GM10248 (cell line): ENCODE results near the gene RALGPS2.

Experiments used
- CTCF ChIA-PET: fragments of 300-600 bp; sonication (Branson Sonifier 250); formaldehyde crosslinking; extraction: SDS; loops from one replicate; lab custom pipeline; 2021; ENCODE audit warnings: antibody characterized with exemption; lab: Yijun Ruan, JAX
- POLR2A ChIA-PET: fragments of 350-650 bp; sonication (Branson Sonifier 250); formaldehyde crosslinking; extraction: SDS; loops from one replicate; lab custom pipeline; 2020; ENCODE audit warnings: antibody characterized with exemption; lab: Yijun Ruan, JAX
- DNase-seq: peaks from one replicate; pipeline ENCODE4 v3.0.0; 2012; ENCODE audit errors: extremely low spot score
- TF ChIP-seq, protein P1 (sequence below): IDR thresholded peaks from 2 replicates; pipeline ENCODE4 v1.5.1; 2012; ENCODE audit warnings: mild to moderate bottlenecking, low read depth; ENCODE audit errors: extremely low read depth, missing control alignments, control extremely low read depth

RALGPS2 gene

DNA sequence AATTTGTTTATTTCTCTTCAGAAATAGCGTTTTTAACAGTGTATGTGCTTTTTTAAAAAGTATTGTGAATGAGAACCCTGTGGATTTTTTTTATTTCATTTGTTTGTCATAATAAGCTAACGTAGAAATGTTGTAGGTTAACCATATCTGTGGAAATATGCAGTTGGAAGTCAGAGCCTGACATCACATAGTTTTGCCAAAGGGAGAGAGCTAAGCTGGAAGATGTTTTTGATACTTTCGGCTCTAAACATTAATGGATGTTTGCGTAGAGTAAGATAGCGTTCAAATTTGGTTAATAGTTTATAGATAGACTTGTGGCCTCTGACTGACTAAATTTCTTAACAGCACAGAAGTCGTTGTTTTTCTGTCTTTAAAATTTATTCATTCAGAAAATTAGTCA is 193.3 kb downstream of the RALGPS2 start:
- CTCF ChIA-PET, result no interaction called here
- POLR2A ChIA-PET, result no interaction called here
- DNase-seq, result no peak
- TF ChIP-seq, protein P1, sequence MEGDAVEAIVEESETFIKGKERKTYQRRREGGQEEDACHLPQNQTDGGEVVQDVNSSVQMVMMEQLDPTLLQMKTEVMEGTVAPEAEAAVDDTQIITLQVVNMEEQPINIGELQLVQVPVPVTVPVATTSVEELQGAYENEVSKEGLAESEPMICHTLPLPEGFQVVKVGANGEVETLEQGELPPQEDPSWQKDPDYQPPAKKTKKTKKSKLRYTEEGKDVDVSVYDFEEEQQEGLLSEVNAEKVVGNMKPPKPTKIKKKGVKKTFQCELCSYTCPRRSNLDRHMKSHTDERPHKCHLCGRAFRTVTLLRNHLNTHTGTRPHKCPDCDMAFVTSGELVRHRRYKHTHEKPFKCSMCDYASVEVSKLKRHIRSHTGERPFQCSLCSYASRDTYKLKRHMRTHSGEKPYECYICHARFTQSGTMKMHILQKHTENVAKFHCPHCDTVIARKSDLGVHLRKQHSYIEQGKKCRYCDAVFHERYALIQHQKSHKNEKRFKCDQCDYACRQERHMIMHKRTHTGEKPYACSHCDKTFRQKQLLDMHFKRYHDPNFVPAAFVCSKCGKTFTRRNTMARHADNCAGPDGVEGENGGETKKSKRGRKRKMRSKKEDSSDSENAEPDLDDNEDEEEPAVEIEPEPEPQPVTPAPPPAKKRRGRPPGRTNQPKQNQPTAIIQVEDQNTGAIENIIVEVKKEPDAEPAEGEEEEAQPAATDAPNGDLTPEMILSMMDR, result no peak

DNA sequence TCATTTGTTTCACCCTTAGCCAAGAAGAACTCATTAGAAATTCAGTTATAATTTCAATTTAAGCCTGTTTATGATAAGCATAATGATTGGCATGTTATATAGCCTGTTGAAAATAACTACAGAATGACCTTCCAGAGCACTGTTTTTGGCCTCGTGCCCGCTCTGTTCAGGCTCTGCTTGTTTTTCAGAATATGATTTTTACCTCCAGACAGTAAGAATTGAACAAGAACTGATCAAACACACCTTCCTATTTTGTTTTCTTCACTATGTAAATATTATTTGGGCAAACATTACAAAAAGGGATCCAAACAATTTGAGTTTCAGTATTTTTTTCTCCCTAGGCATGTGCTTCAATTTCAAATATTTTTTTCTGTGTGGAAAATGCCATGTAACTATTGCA is 193.9 kb downstream of the RALGPS2 start:
- DNase-seq, result no peak
- TF ChIP-seq, protein P1, result no peak
- CTCF ChIA-PET, result no interaction called here
- POLR2A ChIA-PET, result no interaction called here

DNA sequence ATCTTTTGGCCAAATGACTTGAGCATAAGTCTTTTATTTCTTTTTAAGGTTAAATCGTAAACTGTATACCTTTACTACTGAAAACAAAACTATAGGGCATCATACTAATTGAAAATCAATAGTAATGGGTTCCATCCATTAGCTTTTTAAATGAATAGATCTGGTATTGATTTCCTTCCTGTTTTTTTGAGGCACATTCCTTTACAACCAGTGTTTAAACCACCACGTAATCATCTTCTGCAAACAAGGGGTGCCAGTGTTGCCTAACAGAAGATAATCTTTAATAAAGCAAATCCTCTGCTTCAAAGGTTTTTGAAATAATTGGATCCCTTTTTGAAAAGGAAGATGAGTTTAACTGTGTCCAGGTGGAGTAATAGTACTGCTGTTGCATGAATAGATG is 194.5 kb downstream of the RALGPS2 start:
- TF ChIP-seq, protein P1, result no peak

DNA sequence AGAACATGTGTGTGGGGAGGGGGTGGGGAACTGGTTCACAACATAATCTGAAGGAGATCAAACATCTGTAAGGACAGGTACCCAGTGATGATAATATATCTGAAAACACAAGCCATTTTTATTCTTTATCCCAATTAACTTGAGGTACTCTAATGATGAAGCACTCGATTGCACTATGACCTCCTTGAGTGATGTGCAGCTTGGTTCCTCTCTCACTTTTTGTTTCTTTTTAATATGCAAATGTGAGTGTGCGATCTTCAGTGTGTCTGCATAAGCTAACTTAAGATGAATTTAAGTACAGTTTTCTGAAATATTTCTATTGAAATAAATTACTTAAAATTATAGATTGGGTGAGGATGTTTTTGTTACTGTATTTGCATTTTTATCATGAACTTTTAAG is 196.5 kb downstream of the RALGPS2 start:
- POLR2A ChIA-PET, result no interaction called here
- TF ChIP-seq, protein P1, result no peak
- CTCF ChIA-PET, result interaction anchor here (1.1 to 1.2 kb wide), 3 partner anchors 12 to 22 kb away, joined by 3 read pairs; no protein-coding TSS in a partner anchor
- no peak for DNase-seq

More for the DNA sequence above, 194.5 kb downstream of the RALGPS2 start:
- ChIA-PET POLR2A (no interaction called here), CTCF (no interaction called here)
- DNase-seq, result no peak

DNA sequence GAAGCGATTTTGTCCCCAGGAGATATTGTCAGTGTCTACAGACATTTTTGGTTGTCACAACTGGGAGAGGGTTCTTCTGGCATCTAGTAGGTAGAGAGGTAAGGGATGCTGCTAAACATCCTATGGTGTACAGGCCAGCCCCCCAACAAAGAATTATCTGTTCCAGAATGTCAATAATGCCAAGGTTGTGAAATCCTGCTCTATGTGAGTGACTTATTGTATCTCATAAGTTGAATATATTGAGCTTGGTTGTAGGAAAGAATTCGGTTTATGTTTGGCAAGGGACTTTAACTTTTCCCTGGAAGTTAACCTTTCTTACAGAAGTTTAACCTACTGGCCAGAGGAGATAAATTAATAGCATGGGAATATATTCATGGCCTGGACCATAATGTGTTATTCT is 198.5 kb downstream of the RALGPS2 start:
- TF ChIP-seq, protein P1, result no peak
- ChIA-PET CTCF (interaction anchor here (1.0 to 1.4 kb wide), 2 partner anchors 13 to 82 kb away, joined by 3 to 4 read pairs; no protein-coding TSS in a partner anchor), POLR2A (no interaction called here)
- DNase-seq, result no peak

DNA sequence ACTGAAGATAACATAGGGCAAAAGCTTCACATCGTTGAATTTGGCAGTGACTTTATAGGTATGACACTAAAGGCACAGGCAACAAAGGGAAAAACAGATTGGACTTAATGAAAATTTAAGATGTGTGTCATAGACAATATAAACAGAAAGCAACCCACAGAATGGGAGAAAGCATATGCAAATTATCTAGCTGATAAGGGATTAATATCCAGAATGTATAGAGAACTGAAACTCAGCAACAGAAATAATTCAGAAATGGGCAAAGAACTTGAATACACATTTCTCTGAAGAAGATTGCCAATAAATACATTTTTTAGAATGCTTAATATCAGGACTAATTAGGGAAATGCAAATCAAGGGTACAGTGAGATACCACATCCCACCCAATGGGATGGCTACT is 201.0 kb downstream of the RALGPS2 start:
- ChIA-PET POLR2A (no interaction called here), CTCF (interaction anchor here (1.2 kb wide), 1 partner anchor 10 kb away, joined by 4 read pairs; no protein-coding TSS in a partner anchor)
- TF ChIP-seq, protein P1, result no peak
- DNase-seq, result no peak
